ENCODE measurements around the gene HLA-A. TPM values are rescaled to one million over a fixed set of nuclear protein-coding genes. Genes with fewer than 3 reads are reported as not detected.

The HLA-A gene
- total and polyA plus RNA-seq, 2 donors (not counting 3 experiments of a cell fraction or from before 2014, with no cell fraction given) = 294 to 822 TPM

DNA sequence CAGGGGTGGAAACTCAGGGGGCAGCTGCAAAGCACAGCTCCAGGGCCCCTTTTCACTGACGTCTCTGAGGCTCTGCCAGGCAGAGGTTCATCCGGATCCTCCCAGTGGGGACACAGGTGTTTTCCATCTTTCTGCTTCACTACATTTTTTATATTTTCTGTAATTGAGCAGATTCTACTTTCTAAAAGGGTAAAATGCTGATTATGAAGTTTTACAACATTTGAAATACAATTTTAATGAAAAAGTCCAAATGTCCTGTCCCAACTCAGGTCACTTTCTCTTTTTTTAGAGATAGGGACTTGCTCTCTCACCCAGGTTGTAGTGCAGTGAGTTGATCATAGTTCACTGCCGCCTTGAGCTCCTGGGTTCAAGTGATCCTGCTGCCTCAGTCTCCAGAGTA lies 41.9 kb downstream of the HLA-A start:
- Histone ChIP-seq H3K9ac (replicated peaks; ENCODE audit: extremely low read depth, insufficient read depth, low read length) (no peak overlapping the region), H3K27ac (ENCODE audit: insufficient read depth, low read depth, low read length) (no peak overlapping the region), H3K4me2 (ENCODE audit: insufficient read depth, low read length) (no peak overlapping the region), H3K27me3 (ENCODE audit: control insufficient read depth in 2 of 2, insufficient read depth in 2 of 2, low read length in 2 of 2) (peaks cover 2 to 7% of the 10 kb centered on the region in 2 experiments), H2AFZ (ENCODE audit: low read depth, low read length) (no peak overlapping the region), H3K9me3 (replicated peaks; ENCODE audit: control insufficient read depth, insufficient read depth, low read length) (no peaks in the 10 kb centered on the region), H3K9me1 (replicated peaks; ENCODE audit: control insufficient read depth, extremely low read depth, insufficient read depth, low read length) (no peaks in the 10 kb centered on the region), H3K79me2 (ENCODE audit: control insufficient read depth, insufficient read depth, low read length) (no peaks in the 10 kb centered on the region), H3K4me3 (replicated peaks in 1 of 3; ENCODE audit: insufficient read depth in 1 of 3, low read depth in 1 of 3, low read length in 3 of 3) (no peak overlapping the region), H4K20me1 (replicated peaks; ENCODE audit: control insufficient read depth, extremely low read depth, insufficient read depth, low read length) (no peaks in the 10 kb centered on the region), H3K36me3 (ENCODE audit: control insufficient read depth in 2 of 2, extremely low read depth in 1 of 2, insufficient read depth in 2 of 2, low read length in 2 of 2) (no peaks in the 10 kb centered on the region), H3K4me1 (ENCODE audit: control insufficient read depth, extremely low read depth, insufficient read depth, low read length) (no peaks in the 10 kb centered on the region)
- TF ChIP-seq POLR2A (IDR thresholded peaks at IDR 0.05; ENCODE audit: low read depth, low read length) = no peak
- TF ChIP-seq GATA2 (IDR thresholded peaks at IDR 0.05; ENCODE audit: insufficient read depth, insufficient read length, low read depth, low read length) = no peak
- no peak for TF ChIP-seq MYC (IDR thresholded peaks at IDR 0.05; ENCODE audit: low read depth, low read length)
- no peak for TF ChIP-seq POLR2AphosphoS5 (IDR thresholded peaks at IDR 0.05; ENCODE audit: insufficient read depth, low read depth, low read length)
- intact Hi-C loops (cut with micrococcal nuclease) (loop anchor here (10.0 kb wide), 1 partner anchor 151 kb away; the partner anchor contains the start of gene TRIM40), dilution Hi-C loops (cut with MboI; ENCODE audit: extremely low pct_ligation_motif_present, low sequenced_read_pairs) (no loop called here)
- BruUV-seq (replicated peaks) = no TSS peak
- CTCF ChIA-PET = no interaction called here
- DNase-seq (ENCODE audit: low read depth, low spot score) (no peak), FAIRE-seq (no peak)
- POLR2A ChIA-PET = no interaction called here

DNA sequence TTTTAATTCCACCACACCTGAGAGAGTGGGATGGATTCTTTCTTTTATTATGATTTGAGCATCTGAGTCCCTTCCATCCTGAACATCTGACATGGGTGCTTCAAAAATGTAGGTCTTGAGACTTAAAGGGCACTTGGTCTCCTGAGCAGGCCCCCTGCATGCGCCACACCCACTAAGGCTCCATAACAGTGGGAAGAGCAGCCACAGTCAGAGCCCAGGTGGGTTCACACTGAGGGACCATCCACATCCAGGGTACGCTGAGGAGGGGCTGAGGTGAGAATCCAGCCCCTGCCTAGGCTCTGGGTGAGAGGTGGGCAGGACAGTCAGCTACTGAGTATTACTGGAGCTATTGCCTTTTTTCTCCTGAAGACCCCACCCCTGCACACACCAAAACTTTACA lies 42.7 kb downstream of the HLA-A start:
- Histone ChIP-seq H4K20me1 (replicated peaks; ENCODE audit: control insufficient read depth, extremely low read depth, insufficient read depth, low read length) (no peaks in the 10 kb centered on the region), H3K79me2 (ENCODE audit: control insufficient read depth, insufficient read depth, low read length) (no peaks in the 10 kb centered on the region), H3K36me3 (ENCODE audit: control insufficient read depth in 2 of 2, extremely low read depth in 1 of 2, insufficient read depth in 2 of 2, low read length in 2 of 2) (no peaks in the 10 kb centered on the region), H3K9ac (replicated peaks; ENCODE audit: extremely low read depth, insufficient read depth, low read length) (no peak overlapping the region), H3K4me3 (replicated peaks in 1 of 3; ENCODE audit: insufficient read depth in 1 of 3, low read depth in 1 of 3, low read length in 3 of 3) (no peak overlapping the region), H3K9me1 (replicated peaks; ENCODE audit: control insufficient read depth, extremely low read depth, insufficient read depth, low read length) (no peaks in the 10 kb centered on the region), H3K27ac (ENCODE audit: insufficient read depth, low read depth, low read length) (no peak overlapping the region), H2AFZ (ENCODE audit: low read depth, low read length) (no peak overlapping the region), H3K27me3 (ENCODE audit: control insufficient read depth in 2 of 2, insufficient read depth in 2 of 2, low read length in 2 of 2) (peaks cover 4 to 8% of the 10 kb centered on the region in 2 experiments), H3K9me3 (replicated peaks; ENCODE audit: control insufficient read depth, insufficient read depth, low read length) (no peaks in the 10 kb centered on the region), H3K4me2 (ENCODE audit: insufficient read depth, low read length) (no peak overlapping the region), H3K4me1 (ENCODE audit: control insufficient read depth, extremely low read depth, insufficient read depth, low read length) (no peaks in the 10 kb centered on the region)
- ChIA-PET POLR2A (no interaction called here), CTCF (interaction anchor here (1.8 kb wide), 1 partner anchor 9 kb away, joined by 8 read pairs; no protein-coding TSS in a partner anchor)
- no peak for DNase-seq (ENCODE audit: low read depth, low spot score)
- intact Hi-C loops (cut with micrococcal nuclease) (loop anchor here (10.0 kb wide), 1 partner anchor 150 kb away; the partner anchor contains the start of gene TRIM40), dilution Hi-C loops (cut with MboI; ENCODE audit: extremely low pct_ligation_motif_present, low sequenced_read_pairs) (no loop called here)
- BruUV-seq (replicated peaks) = no TSS peak
- no peak for FAIRE-seq
- TF ChIP-seq MYC (IDR thresholded peaks at IDR 0.05; ENCODE audit: low read depth, low read length) (no peak), GATA2 (IDR thresholded peaks at IDR 0.05; ENCODE audit: insufficient read depth, insufficient read length, low read depth, low read length) (no peak), EZH2 (IDR thresholded peaks at IDR 0.05; ENCODE audit: borderline replicate concordance, low read depth, low read length, severe bottlenecking) (no peak), JUN (IDR thresholded peaks at IDR 0.05; ENCODE audit: borderline replicate concordance, insufficient read depth, insufficient read length, low read depth) (no peak), FOS (IDR thresholded peaks at IDR 0.05; ENCODE audit: borderline replicate concordance, insufficient read depth, low read length) (no peak), POLR2A (IDR thresholded peaks at IDR 0.05; ENCODE audit: low read depth, low read length) (no peak), POLR2AphosphoS5 (IDR thresholded peaks at IDR 0.05; ENCODE audit: insufficient read depth, low read depth, low read length) (no peak)
- TF ChIP-seq, protein P1, sequence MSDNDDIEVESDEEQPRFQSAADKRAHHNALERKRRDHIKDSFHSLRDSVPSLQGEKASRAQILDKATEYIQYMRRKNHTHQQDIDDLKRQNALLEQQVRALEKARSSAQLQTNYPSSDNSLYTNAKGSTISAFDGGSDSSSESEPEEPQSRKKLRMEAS (IDR thresholded peaks at IDR 0.05; ENCODE audit: insufficient read depth, insufficient read length) = no peak
- TF ChIP-seq, protein P2, sequence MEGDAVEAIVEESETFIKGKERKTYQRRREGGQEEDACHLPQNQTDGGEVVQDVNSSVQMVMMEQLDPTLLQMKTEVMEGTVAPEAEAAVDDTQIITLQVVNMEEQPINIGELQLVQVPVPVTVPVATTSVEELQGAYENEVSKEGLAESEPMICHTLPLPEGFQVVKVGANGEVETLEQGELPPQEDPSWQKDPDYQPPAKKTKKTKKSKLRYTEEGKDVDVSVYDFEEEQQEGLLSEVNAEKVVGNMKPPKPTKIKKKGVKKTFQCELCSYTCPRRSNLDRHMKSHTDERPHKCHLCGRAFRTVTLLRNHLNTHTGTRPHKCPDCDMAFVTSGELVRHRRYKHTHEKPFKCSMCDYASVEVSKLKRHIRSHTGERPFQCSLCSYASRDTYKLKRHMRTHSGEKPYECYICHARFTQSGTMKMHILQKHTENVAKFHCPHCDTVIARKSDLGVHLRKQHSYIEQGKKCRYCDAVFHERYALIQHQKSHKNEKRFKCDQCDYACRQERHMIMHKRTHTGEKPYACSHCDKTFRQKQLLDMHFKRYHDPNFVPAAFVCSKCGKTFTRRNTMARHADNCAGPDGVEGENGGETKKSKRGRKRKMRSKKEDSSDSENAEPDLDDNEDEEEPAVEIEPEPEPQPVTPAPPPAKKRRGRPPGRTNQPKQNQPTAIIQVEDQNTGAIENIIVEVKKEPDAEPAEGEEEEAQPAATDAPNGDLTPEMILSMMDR (IDR thresholded peaks at IDR 0.05; ENCODE audit: extremely low read depth in 1 of 2, insufficient read depth in 1 of 2, low read depth in 1 of 2, low read length in 2 of 2) = no peak
